Lower leg skin (tissue), 3 donors: Measurements from ENCODE around the gene HOXA7.

Experiments
- CTCF ChIP-seq, 3 donors: fragments of 450-650 bp; IDR thresholded peaks; one replicate each; pipeline ENCODE4 v1.5.1; 2016; ENCODE audit warnings: antibody characterized with exemption in 3 of 3, mild to moderate bottlenecking in 3 of 3, moderate library complexity in 2 of 3
- POLR2A ChIP-seq, 2 donors: fragments of 450-650 bp; IDR thresholded peaks; one replicate each; pipeline ENCODE4 v1.6.1; 2016 to 2017; ENCODE audit warnings: antibody characterized with exemption in 2 of 2, mild to moderate bottlenecking in 1 of 2, moderate library complexity in 1 of 2

- TF ChIP-seq CTCF (IDR thresholded peaks at IDR 0.05) (no peak), POLR2A (IDR thresholded peaks at IDR 0.05) (no peak)
Observed at GRCh38 chr7:27112955-27113949, 43.2 kb downstream of the HOXA7 start.
